Stimulated activated CD8-positive, alpha-beta memory T cell treated with anti-CD3 and anti-CD28 coated beads, Interleukin-7, amount 100 ng/mL, for 4 hours (primary cell): ENCODE measurements around the gene AOPEP.

Experiments used
- DNase-seq, 2 donors: peaks; one replicate each; pipeline ENCODE4 v3.0.0-alpha.2; 2020; ENCODE audit warnings: low read depth in 2 of 2

Gene AOPEP

GRCh38 chr9:95133325-95133705, 406.8 kb downstream of the AOPEP start:
- DNase-seq, result no peak

DNA sequence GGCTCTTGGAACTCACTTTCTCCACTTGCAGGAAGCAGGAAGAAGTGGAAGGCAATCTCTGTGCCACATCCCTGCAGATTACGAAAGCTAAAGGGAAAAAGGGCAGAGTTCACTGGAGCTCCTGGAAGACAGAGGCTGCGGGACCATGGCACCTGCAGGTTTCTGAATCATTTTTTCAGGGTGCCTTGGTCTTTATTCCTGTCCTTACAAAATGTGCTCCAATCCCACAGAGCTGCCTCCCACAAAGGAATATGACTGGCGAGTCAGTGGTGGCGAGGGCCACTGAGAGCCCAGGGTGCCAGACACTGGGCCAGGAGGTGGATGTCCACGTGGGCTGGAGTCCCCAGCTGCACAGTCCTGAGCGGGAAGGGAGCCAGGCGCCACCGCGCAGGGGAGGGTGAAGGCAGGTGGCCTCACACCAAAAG, 408.0 kb downstream of the AOPEP start:
- DNase-seq, result no peak

- no peak for DNase-seq
Observed at GRCh38 chr9:95135756-95136155, 409.3 kb downstream of the AOPEP start.
